Pons (tissue), 1 donor: ENCODE results near the gene MUC16.

ENCODE experiments used
- DNase-seq: peaks from one replicate; pipeline ENCODE4 v3.0.0-alpha.2; 2016; ENCODE audit warnings: low spot score

MUC16 gene

DNA sequence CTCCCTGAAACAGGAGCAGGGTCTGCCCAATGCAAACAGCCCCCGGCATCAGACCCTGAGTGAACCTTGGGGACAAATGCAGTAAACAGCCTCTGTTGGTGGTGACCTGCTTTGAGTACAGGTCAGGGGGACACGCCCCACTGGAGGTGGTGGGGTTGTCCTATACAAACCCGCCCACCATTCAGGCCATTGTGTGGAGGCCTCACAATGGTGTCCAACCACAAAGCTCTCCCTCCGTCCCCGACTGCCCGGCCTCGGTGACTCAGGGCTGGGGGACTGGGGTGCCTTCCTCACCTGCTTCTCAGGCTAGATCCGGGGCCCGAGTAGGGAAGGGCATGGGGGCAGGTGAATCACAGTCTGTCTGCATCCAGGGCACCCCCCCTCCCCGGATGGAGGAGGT is 1.5 kb downstream of the MUC16 start:
- DNase-seq, result no peak

- DNase-seq, result no peak
These were observed 9.3 kb downstream of the MUC16 start for GRCh38 chr19:9000933-9001332.

DNA sequence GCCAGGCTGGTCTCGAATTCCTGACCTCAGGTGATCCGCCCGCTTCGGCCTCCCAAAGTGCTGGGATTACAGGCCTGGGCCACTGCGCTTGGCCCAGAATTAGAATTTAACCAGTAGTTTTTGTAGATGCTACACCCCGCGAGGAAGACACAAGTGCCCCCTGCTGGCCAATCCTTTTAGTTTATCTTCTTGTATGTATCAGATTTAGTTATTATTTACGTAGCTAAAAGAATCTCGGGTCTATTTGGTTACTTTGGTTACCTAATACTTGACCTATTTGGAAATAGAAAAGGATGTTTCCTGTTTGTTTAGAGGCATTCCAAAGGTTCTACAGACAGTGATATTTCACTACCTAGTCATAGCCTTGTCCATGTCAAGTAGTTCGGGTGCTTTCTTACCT is 22.0 kb downstream of the MUC16 start:
- DNase-seq, result no peak

DNA sequence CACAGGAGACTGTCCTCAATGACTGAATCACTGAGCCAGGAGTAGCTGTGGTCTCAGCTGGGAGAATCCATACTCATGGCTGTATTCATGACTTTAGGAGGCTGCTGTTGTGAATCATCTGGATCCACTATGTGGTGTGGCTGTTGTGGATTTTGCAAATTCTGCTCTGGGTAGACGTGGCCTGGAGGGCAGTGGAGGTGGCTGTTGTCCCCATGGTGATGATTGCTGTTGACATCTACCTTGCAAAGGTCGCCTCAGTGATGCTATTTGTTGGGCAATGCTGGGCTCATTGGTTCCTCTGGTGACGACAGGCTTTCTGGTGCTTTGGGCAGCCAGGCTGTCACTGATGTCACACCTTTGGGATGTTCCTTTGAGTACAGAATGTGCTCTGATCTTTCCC is 23.9 kb downstream of the MUC16 start:
- DNase-seq, result no peak

DNA sequence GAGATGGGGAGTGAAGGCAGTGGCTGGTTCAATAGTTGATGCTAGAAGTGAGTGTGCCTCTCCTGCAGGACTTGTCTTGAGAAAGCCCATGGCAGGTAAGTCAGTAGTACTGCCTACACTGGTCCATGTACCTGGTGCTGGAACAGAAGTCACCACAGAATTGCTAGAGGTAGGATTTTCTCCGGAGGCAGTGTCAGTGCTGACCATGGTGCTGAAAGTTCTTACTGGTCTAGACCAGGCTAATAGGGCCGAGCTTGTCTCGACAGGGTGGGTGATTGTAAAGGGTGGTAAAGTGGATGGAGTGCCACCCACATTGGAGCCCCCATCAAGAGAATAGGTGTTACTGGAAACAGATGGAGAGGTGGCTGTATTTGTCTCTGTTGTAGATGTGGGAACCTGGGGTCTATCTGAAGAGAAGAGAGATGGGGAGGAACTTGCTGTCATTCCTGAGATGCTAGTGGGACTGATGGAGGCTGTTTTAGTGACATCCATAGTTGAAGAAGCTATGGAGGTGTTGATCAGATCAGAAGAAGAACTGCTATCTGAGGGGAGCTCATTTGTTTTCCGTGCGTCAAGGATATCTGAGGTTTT is 36.6 kb downstream of the MUC16 start:
- DNase-seq, result no peak

- no peak for DNase-seq
These were observed 44.3 kb downstream of the MUC16 start for GRCh38 chr19:8965887-8966286.
